HepG2 (cell line): ENCODE results near the gene CALY. TPM values are rescaled to one million over a fixed set of nuclear protein-coding genes. Genes with fewer than 3 reads are reported as not detected.

ENCODE experiments used
- ETV6 ChIP-seq: sonication (generic); formaldehyde crosslinking; conservative IDR thresholded peaks from 2 replicates; pipeline ENCODE4 v1.4.0; 2020; ENCODE audit warnings: missing genetic modification reagents
- GTF2F1 ChIP-seq: fragments of 150-350 bp; IDR thresholded peaks from 2 replicates; pipeline ENCODE4 v1.6.1; 2014; ENCODE audit warnings: low read length
- NFE2L2 ChIP-seq: fragments of 150-350 bp; IDR thresholded peaks from 2 replicates; pipeline ENCODE4 v1.6.1; 2014; ENCODE audit warnings: low read length
- PCBP2 ChIP-seq: fragments of 200-400 bp; formaldehyde crosslinking; optimal IDR thresholded peaks from 2 replicates; pipeline ENCODE3; 2018; ENCODE audit warnings: low read length, low read depth; ENCODE audit not compliant: poor library complexity, severe bottlenecking
- PRPF4 ChIP-seq: fragments of 200-400 bp; formaldehyde crosslinking; IDR thresholded peaks from 2 replicates; pipeline ENCODE4 v1.6.1; 2016; ENCODE audit warnings: low read length, low read depth; ENCODE audit not compliant: poor library complexity, severe bottlenecking
- SMARCC2 ChIP-seq: fragments of 450-650 bp; IDR thresholded peaks from 2 replicates; pipeline ENCODE4 v1.6.1; 2017; ENCODE audit warnings: antibody characterized with exemption, mild to moderate bottlenecking
- SNRNP70 ChIP-seq: fragments of 200-400 bp; formaldehyde crosslinking; IDR thresholded peaks from 2 replicates; pipeline ENCODE4 v1.6.1; 2017; ENCODE audit warnings: mild to moderate bottlenecking, low read depth, low read length, moderate library complexity
- SRF ChIP-seq: IDR thresholded peaks from 2 replicates; pipeline ENCODE4 v1.6.1; 2011; ENCODE audit warnings: mild to moderate bottlenecking, low read depth, low read length, moderate library complexity
- TAF1 ChIP-seq: sonication (generic); formaldehyde crosslinking; IDR thresholded peaks from 2 replicates; pipeline ENCODE4 v1.4.0; 2020; ENCODE audit warnings: missing genetic modification reagents
- TERF1 ChIP-seq: sonication (generic); formaldehyde crosslinking; IDR thresholded peaks from 2 replicates; pipeline ENCODE4 v1.8.0; 2022; ENCODE audit warnings: mild to moderate bottlenecking, missing genetic modification reagents, moderate library complexity
- UBTF ChIP-seq: sonication (generic); formaldehyde crosslinking; IDR thresholded peaks from 2 replicates; pipeline ENCODE4 v1.4.0; 2020; ENCODE audit warnings: mild to moderate bottlenecking, missing genetic modification reagents
- YEATS4 ChIP-seq: sonication (generic); formaldehyde crosslinking; IDR thresholded peaks from 2 replicates; pipeline ENCODE4 v1.4.0; 2020; ENCODE audit warnings: missing genetic modification reagents, borderline replicate concordance
- ZBTB7A ChIP-seq: sonication (generic); formaldehyde crosslinking; IDR thresholded peaks from 2 replicates; pipeline ENCODE4 v1.8.0; 2022; ENCODE audit warnings: mild to moderate bottlenecking, missing genetic modification reagents
- ZBTB7B ChIP-seq: sonication (generic); formaldehyde crosslinking; IDR thresholded peaks from 2 replicates; pipeline ENCODE4 v1.4.0; 2020; ENCODE audit warnings: missing genetic modification reagents
- ZMAT3 ChIP-seq: sonication (generic); formaldehyde crosslinking; conservative IDR thresholded peaks from 2 replicates; pipeline ENCODE4 v1.7.0; 2021; ENCODE audit warnings: missing genetic modification reagents
- ZNF274 ChIP-seq: sonication (generic); formaldehyde crosslinking; IDR thresholded peaks from 2 replicates; pipeline ENCODE4 v1.5.1; 2020; ENCODE audit warnings: mild to moderate bottlenecking, missing genetic modification reagents
- ZNF362 ChIP-seq: sonication (generic); formaldehyde crosslinking; IDR thresholded peaks from 2 replicates; pipeline ENCODE4 v1.4.0; 2020; ENCODE audit warnings: missing genetic modification reagents, mild to moderate bottlenecking, borderline replicate concordance
- ZNF607 ChIP-seq: sonication (generic); formaldehyde crosslinking; IDR thresholded peaks from 2 replicates; pipeline ENCODE4 v1.5.1; 2020; ENCODE audit warnings: missing genetic modification reagents, mild to moderate bottlenecking, borderline replicate concordance
- ZNF816 ChIP-seq: sonication (generic); formaldehyde crosslinking; IDR thresholded peaks from 2 replicates; pipeline ENCODE4 v1.8.0; 2022; ENCODE audit warnings: missing genetic modification reagents, mild to moderate bottlenecking, borderline replicate concordance
- ZNF850 ChIP-seq: sonication (generic); formaldehyde crosslinking; conservative IDR thresholded peaks from 2 replicates; pipeline ENCODE4 v1.9.0; 2021; ENCODE audit warnings: mild to moderate bottlenecking, missing genetic modification reagents
- polyA plus RNA-seq, 8 experiments: library from polyadenylated mRNA; depleted of rRNA in 3 of 8; stranded (reverse) in 7 of 8; unstranded in 1 of 8; fragments of >200 nt; fragmentation: Illumina TruSeq in 4 of 8; extraction: Trizol in 4 of 8; gene quantifications; 2 replicates each; pipeline versions ENCODE4 v1.2.1 to v1.2.3, GENCODE V29; 2011 to 2016; ENCODE audit warnings: low read depth in 4 of 8, missing spikeins in 1 of 8, mixed read lengths in 1 of 8; ENCODE audit not compliant: insufficient read depth in 1 of 8
- total RNA-seq, 5 experiments: library from RNA; depleted of rRNA; stranded (reverse); fragments of >200 nt; fragmentation: Illumina TruSeq; extraction: Trizol; gene quantifications; 2 replicates each; pipeline ENCODE4 v1.2.3, GENCODE V29; 2016; ENCODE audit warnings: low read depth in 1 of 5
- TF ChIP-seq, protein P1 (sequence below): IDR thresholded peaks from 2 replicates; pipeline ENCODE4 v1.4.0; 2020; ENCODE audit warnings: mild to moderate bottlenecking, missing genetic modification reagents

Gene CALY
- total and polyA plus RNA-seq, 2 of the 13 experiments (the other 11 are each of a cell fraction or from before 2014, with no cell fraction given): 0.08 TPM; not detected in 1

DNA sequence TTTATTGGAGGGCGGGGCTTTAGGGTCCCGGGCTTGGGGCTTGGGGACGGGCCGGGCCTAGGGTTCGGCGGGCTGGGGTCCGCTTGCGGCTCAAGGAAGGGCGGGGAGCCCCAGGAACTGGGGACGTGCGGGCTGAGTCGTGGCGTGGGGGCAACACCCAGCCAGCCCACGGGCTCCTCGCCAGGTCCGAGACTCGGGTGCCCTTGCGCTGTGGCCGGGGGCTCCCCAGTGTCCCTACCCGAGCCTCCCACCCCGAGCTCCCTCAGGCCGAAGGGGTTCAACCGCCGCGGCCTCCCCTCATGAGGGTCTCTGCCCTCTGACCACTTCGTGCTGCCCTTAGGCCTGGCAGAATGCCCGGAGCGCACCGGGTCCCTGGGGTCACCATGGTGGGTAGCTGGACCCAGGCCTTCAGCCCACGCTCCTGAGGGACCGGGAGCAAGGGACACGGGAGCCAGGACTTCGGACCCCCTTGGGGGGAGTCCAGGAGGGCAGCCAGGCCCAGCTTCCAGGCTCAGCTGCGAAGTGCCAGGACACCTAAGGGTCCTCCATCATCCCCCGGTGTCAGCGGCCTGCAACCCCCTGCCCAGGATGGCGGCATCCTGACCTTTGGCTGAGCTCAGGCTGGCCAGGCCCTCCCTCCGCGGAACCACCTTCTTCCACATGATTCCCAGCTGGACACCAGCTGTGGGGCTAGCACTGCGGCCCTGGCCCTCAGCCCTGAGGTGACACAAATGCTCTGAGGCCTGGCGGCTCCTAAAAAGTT lies 21.6 kb upstream of the CALY start (continued):
- peak; percentile 63; the same call in 1 of the 2 replicates for TF ChIP-seq YEATS4 (CRISPR knock-in tag)
- no peak for TF ChIP-seq NFE2L2
- TF ChIP-seq ZNF607 (CRISPR knock-in tag): peak; percentile 73; the same call in 1 of the 2 replicates
- TF ChIP-seq, protein P1, sequence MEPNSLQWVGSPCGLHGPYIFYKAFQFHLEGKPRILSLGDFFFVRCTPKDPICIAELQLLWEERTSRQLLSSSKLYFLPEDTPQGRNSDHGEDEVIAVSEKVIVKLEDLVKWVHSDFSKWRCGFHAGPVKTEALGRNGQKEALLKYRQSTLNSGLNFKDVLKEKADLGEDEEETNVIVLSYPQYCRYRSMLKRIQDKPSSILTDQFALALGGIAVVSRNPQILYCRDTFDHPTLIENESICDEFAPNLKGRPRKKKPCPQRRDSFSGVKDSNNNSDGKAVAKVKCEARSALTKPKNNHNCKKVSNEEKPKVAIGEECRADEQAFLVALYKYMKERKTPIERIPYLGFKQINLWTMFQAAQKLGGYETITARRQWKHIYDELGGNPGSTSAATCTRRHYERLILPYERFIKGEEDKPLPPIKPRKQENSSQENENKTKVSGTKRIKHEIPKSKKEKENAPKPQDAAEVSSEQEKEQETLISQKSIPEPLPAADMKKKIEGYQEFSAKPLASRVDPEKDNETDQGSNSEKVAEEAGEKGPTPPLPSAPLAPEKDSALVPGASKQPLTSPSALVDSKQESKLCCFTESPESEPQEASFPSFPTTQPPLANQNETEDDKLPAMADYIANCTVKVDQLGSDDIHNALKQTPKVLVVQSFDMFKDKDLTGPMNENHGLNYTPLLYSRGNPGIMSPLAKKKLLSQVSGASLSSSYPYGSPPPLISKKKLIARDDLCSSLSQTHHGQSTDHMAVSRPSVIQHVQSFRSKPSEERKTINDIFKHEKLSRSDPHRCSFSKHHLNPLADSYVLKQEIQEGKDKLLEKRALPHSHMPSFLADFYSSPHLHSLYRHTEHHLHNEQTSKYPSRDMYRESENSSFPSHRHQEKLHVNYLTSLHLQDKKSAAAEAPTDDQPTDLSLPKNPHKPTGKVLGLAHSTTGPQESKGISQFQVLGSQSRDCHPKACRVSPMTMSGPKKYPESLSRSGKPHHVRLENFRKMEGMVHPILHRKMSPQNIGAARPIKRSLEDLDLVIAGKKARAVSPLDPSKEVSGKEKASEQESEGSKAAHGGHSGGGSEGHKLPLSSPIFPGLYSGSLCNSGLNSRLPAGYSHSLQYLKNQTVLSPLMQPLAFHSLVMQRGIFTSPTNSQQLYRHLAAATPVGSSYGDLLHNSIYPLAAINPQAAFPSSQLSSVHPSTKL (CRISPR knock-in tag): peak; percentile 33; the same call in 1 of the 2 replicates
- TF ChIP-seq PRPF4: no peak
- 0 out of 2 replicates have a peak, but pooled peaks have one; percentile 43 for TF ChIP-seq ZNF274 (CRISPR knock-in tag)
- peak; percentile 39; the same call in 1 of the 2 replicates for TF ChIP-seq ZBTB7B (CRISPR knock-in tag)
- TF ChIP-seq SNRNP70: no peak
- TF ChIP-seq ZNF850 (CRISPR knock-in tag): peak; percentile 61; the same call in 1 of the 2 replicates
- TF ChIP-seq GTF2F1: no peak
- TF ChIP-seq TAF1 (CRISPR knock-in tag): peak; percentile 38; the same call in 1 of the 2 replicates
- peak; percentile 86 for TF ChIP-seq UBTF (CRISPR knock-in tag)
- TF ChIP-seq SRF: no peak
- TF ChIP-seq PCBP2: no peak
- 0 out of 2 replicates have a peak, but pooled peaks have one; percentile 55 for TF ChIP-seq TERF1 (CRISPR knock-in tag)
- TF ChIP-seq SMARCC2: no peak
- 0 out of 2 replicates have a peak, but pooled peaks have one; percentile 27 for TF ChIP-seq ZMAT3 (CRISPR knock-in tag)
- peak; percentile 63; the same call in 1 of the 2 replicates for TF ChIP-seq ZNF816 (CRISPR knock-in tag)
- no peak for TF ChIP-seq ZNF362 (CRISPR knock-in tag)
- TF ChIP-seq ZBTB7A: peak; percentile 88
- TF ChIP-seq ETV6 (CRISPR knock-in tag): 0 out of 2 replicates have a peak, but pooled peaks have one; percentile 40
